ENCODE data around the gene TTC21B.
"Not testable (repeated sequence)": the region's sequence is repeated elsewhere in the genome, so short reads cannot be mapped to it uniquely, and the experiment has no call there.

TTC21B gene

GRCh38 chr2:165953655-165954606 is at the start of gene TTC21B:
Gene TTC21B (minus strand): TSS chr2:165953776. CDS start chr2:165953705, 71 bp downstream.
- peak; percentile 95 for DNase-seq

DNA sequence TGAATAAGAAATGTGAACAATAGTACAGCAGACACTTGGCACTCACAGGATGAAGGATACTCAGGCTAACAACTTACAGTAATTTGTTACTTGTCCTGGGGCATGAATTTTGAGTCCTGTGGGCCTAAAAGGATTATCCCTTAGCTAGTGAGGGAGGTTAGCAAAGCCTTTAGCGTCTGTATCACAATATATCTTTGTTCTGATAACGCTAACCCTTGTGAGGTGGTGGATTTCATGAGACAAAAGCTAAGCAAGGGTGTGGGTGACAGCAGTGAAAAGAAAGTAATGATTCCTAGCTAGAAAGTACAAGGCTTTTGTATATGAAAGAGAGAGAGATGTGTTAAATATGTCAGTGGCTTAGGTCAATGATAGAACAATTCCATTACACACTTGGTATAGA is 46.8 kb upstream of the TTC21B start:
- DNase-seq = no peak

- DNase-seq = no peak
Measured at GRCh38 chr2:165990846-165991245, 37.3 kb upstream of the TTC21B start.

GRCh38 chr2:165989851-165990250 is 36.3 kb upstream of the TTC21B start:
- no peak for DNase-seq

DNA sequence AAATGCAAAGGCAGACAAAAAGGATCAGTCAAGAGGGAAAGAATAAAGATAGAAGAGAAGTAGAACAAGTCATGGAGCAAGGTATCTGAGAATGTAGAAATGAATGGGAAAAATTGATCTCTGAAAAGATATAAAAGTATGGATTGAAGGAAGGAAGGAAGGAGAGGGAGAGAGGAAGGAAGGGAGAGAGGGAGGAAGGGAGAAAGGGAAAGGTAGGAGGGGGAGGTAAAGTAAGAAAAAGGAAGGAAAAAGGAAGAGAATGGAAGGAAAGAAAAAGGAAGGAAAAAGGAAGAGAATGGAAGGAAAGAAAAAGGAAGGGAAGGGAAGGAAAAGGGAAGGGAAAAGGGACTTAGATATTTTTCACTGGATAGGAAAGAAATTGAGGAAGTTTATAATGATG is 31.5 kb upstream of the TTC21B start:
- no peak for DNase-seq

DNA sequence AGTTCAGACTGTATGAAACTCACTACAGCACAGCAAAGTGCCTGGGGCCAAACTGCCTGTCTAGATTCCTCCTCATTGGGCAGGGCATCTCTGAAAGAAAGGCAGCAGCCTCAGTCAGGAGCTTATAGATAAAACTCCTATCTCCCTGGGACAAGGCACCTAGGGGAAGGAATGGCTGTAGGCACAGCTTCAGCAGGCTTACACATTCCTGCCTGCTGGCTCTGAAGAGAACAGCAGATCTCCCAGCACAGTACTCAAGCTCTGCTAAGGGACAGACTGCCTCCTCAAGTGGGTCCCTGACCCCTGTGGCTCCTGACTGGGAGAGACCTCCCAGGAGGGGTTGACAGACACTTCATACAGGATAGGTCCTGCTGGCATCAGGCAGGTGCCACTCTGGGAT is 18.6 kb upstream of the TTC21B start:
- not testable (repeated sequence) for DNase-seq

- no peak for DNase-seq
Measured at GRCh38 chr2:165970663-165971062, 17.1 kb upstream of the TTC21B start.

DNA sequence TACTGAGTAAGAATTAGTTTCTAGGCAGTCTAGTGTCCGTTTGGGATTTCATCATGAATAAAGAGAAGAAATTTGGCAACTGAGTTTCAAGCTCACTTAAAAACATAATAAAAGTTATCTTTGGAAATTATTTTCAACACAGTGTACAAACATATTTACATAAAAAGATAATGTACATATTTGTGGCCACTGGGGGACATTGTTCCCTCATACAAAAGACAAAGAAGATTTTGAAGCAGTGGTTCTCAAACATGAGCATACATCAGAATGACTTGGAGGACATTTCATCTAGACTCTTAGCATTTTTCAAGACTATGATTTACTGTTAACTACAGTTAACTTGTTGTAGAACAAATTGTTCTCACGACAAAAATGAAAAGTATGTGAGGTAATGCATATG is 15.7 kb upstream of the TTC21B start:
- DNase-seq = no peak

DNA sequence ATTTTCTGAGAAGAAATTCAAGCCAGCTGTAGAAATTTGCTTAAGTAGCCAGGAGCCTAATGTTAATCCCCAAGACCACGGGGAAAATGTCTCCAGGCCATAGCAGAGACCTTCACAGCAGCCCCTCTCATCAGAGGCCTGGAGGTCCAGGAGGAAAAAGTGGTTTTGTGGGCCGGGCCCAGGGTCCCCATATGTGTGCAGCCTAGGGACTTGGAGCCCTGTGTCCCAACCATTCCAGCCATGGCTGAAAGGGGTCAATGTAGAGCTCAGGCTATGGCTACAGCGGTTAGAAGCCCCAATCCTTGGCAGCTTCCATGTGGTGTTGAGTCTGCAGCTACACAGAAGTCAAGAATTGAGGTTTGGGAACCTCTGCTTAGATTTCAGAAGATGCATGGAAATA is 14.2 kb upstream of the TTC21B start:
- no peak for DNase-seq

DNA sequence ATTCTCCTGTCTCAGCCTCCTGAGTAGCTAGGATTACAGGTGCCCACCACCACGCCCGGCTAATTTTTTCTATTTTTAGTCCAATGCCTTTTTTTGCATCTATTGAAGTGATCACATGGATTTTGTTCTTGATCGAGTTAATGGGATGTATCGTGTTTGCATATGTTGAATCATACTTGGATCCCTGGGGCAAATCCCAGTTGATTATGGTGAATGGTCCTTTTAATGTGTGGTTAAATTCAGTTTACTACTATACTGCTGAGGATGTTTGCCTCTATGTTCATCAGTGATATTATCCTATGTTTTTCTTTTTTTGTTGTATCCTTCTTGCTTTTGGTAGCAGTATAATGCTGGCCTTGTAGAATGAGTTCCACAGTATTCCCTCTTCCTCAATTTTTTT is 8.2 kb upstream of the TTC21B start:
- no peak for DNase-seq

DNA sequence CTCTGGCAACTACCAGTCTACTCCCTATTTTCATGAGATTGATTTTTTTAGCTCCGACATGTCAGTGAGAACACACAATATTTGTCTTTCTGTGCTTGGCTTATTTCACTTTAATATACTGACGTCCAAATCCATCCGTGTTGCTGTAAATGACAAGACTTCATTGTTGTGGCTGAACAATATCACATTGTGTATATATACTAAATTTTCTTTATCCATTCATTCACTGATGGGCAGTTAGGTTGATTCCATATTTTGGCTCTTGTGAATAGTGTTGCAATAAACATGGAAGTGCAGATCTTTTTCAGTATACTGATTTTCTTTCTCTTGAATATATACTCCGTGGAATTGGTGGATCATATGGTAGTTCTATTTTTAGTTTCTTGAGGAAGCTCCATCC is 5.8 kb upstream of the TTC21B start:
- no peak for DNase-seq

- DNase-seq = no peak
Measured at GRCh38 chr2:165958313-165958960, 4.9 kb upstream of the TTC21B start.

- no peak for DNase-seq
Measured at GRCh38 chr2:165957030-165957675, 3.6 kb upstream of the TTC21B start.

GRCh38 chr2:165953306-165953654 is 296 bp downstream of the TTC21B start:
- DNase-seq = peak; percentile 87

DNA sequence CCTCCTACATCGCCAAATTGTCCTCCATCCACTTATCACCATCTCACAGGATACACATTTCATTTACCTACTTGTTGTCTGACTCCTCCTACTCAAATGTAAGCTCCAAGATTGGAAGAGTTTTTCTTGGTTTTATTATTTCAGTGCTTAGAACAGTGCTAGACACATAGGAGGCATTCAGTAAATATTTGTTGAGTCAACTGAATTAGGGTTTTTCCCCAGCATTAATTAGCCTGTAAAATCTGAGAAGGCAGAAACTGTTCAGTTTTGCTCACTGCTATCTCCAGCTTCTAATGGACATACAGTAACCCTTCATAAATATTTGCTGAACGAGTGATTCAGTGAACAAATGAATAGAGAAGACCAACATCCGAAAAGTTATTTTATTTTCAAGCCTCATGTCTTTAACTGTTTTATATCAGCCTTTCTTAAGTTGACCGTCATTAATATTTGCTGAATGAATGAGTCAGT is 800 bp downstream of the TTC21B start:
- DNase-seq = peak; percentile 46

- DNase-seq = no peak
Measured at GRCh38 chr2:165952085-165952484, 1.5 kb downstream of the TTC21B start.

GRCh38 chr2:165950438-165950837 is 3.1 kb downstream of the TTC21B start:
- DNase-seq = no peak

DNA sequence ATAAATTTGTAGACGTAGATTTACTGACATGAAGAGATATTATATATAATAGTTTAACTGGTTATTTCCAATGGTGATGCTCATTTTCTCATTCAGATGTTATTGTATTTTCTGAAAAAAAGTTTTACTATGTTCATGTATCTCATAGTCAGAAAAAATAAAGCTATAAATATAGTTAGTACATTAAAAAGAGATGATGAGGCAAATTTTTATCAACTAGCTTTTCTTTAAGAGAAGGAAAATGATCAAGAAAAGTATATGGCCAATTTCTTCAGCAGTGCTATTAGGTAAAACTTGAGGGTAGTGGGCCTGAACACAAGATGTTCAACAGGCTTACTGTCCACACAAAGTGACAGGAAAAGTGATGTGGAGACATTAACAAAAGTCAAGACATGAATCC is 11.7 kb downstream of the TTC21B start:
- DNase-seq = no peak

DNA sequence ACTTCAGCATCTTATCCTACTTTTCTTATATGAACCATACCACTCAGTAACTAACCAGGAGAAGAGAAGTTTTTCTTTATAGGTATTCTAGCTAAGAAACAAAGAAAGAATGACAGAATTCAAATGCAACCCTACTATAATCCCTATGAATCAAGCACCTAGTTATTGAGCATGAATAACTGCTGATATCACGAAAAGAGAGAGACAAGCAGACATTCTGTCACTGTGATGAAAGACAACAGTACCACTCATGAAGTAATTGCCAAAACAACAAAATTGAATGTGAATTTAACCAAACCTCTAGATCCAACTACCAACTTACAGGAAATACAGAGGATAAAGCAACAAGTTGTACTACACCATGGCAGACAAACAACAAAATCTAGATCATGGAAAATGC is 15.3 kb downstream of the TTC21B start:
- DNase-seq = no peak

- DNase-seq = no peak
Measured at GRCh38 chr2:165933211-165933910, 20.2 kb downstream of the TTC21B start.

GRCh38 chr2:165927774-165928173 is 25.8 kb downstream of the TTC21B start:
- DNase-seq = no peak

DNA sequence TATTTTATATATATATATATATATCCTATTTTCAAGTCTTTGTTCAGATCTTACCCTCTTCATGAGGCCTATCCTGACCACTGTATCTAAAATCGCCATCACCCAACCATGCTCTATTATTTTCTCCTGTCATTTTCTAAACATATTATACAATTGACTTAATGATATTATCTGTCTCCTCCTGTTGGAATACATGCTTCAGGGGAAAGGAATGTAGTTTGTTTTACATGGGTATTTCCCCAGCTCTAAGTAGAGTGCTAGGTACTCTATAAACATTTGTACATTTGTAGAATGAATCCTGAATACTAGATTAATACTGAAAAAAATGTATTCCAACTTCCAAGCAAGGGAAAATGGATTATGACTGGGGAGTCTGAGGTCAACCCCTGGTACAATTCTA is 26.2 kb downstream of the TTC21B start:
- no peak for DNase-seq

- DNase-seq = no peak
Measured at GRCh38 chr2:165924946-165925345, 28.6 kb downstream of the TTC21B start.

Data from NCI-H1105 treated with DMSO at 0.1 percent for 48 hours (cell line).